SU-DHL-6 (cell line): ENCODE measurements around the gene NID1.

Source experiments
- H2AFZ ChIP-seq: fragments of 200-600 bp; sonication (generic); 2 replicates; pipeline ENCODE4 v1.6.1; 2014; ENCODE audit warnings: low read depth, mild to moderate bottlenecking, moderate library complexity, mixed read lengths, antibody characterized with exemption, low read length; ENCODE audit not compliant: severe bottlenecking
- H3F3A ChIP-seq: fragments of 200-600 bp; shearing (Covaris generic); 2 replicates; pipeline ENCODE4 v1.6.0; 2016; ENCODE audit warnings: antibody characterized with exemption, mild to moderate bottlenecking; ENCODE audit not compliant: insufficient read depth
- H3K27ac ChIP-seq: fragments of 200-600 bp; sonication (generic); 2 replicates; pipeline ENCODE4 v1.5.1; 2016; ENCODE audit warnings: low read depth, mild to moderate bottlenecking, low read length, moderate library complexity, mixed read lengths
- H3K27me3 ChIP-seq: fragments of 200-600 bp; sonication (generic), shearing (Covaris generic); 2 replicates; pipeline ENCODE4 v1.6.0; 2014; ENCODE audit warnings: mild to moderate bottlenecking, low read length
- H3K36me3 ChIP-seq: fragments of 200-600 bp; sonication (generic); 2 replicates; pipeline ENCODE4 v1.6.1; 2014; ENCODE audit warnings: mild to moderate bottlenecking, low read length, mixed read lengths
- H3K4me2 ChIP-seq: fragments of 300-600, 200-600 bp; shearing (Covaris generic), sonication (generic); 2 replicates; pipeline ENCODE4 v1.6.0; 2014; ENCODE audit warnings: low read length, low read depth, mild to moderate bottlenecking; ENCODE audit not compliant: poor library complexity, severe bottlenecking
- H3K4me3 ChIP-seq: fragments of 200-600 bp; sonication (generic); 2 replicates; pipeline ENCODE4 v1.5.1; 2014; ENCODE audit warnings: antibody characterized with exemption, low read length, mild to moderate bottlenecking, mixed read lengths; ENCODE audit not compliant: insufficient read depth, poor library complexity, severe bottlenecking
- H3K79me2 ChIP-seq: fragments of 200-600 bp; sonication (generic); 2 replicates; pipeline ENCODE4 v1.6.1; 2014; ENCODE audit warnings: mild to moderate bottlenecking, low read length, moderate library complexity; ENCODE audit not compliant: insufficient read depth
- H3K9ac ChIP-seq: fragments of 200-600 bp; sonication (generic); 2 replicates; pipeline ENCODE4 v1.7.0; 2014; ENCODE audit warnings: mild to moderate bottlenecking, low read length
- H3K9me2 ChIP-seq: fragments of 200-600 bp; sonication (generic); replicated peaks from 2 replicates; pipeline ENCODE4 v1.6.1; 2014; ENCODE audit warnings: low read length; ENCODE audit not compliant: insufficient read depth
- H3K9me3 ChIP-seq: fragments of 200-600 bp; sonication (generic); 2 replicates; pipeline ENCODE4 v1.6.1; 2014; ENCODE audit warnings: low read length, mixed read lengths; ENCODE audit not compliant: insufficient read depth
- H4K20me1 ChIP-seq: fragments of 200-600 bp; sonication (generic); 2 replicates; pipeline ENCODE4 v1.6.1; 2014; ENCODE audit warnings: low read depth, mild to moderate bottlenecking, antibody characterized with exemption, low read length, moderate library complexity, mixed read lengths
- CTCF ChIP-seq: fragments of 200-600 bp; sonication (generic); IDR thresholded peaks from one replicate; pipeline ENCODE4 v1.5.1; 2017; ENCODE audit warnings: antibody characterized with exemption, mild to moderate bottlenecking, low read length, moderate library complexity; ENCODE audit not compliant: insufficient read depth, poor library complexity, severe bottlenecking
- EZH2phosphoT487 ChIP-seq: fragments of 200-600 bp; sonication (generic), shearing (Covaris generic); conservative IDR thresholded peaks from 2 replicates; pipeline ENCODE4 v1.6.1; 2018; ENCODE audit warnings: mild to moderate bottlenecking, antibody characterized with exemption, low read length, moderate library complexity, mixed read lengths

The NID1 gene

GRCh38 chr1:236067854-236068454 lies 3.1 kb upstream of the NID1 start:
- no peak overlapping the region for H2AFZ ChIP-seq
- no peaks in the 10 kb centered on the region for H3K36me3 ChIP-seq
- H3K4me2 ChIP-seq = no peak overlapping the region
- no peaks in the 10 kb centered on the region for H3K9me3 ChIP-seq
- H3F3A ChIP-seq = no peaks in the 10 kb centered on the region
- TF ChIP-seq CTCF = no peak
- TF ChIP-seq EZH2phosphoT487 = no peak
- no peaks in the 10 kb centered on the region for H3K79me2 ChIP-seq
- H3K27me3 ChIP-seq = no peaks in the 10 kb centered on the region
- H3K9ac ChIP-seq = no peak overlapping the region
- H3K9me2 ChIP-seq = no peaks in the 10 kb centered on the region
- no peak overlapping the region for H3K27ac ChIP-seq
- no peaks in the 10 kb centered on the region for H4K20me1 ChIP-seq
- H3K4me3 ChIP-seq = no peak overlapping the region

- no peaks in the 10 kb centered on the region for H3K27me3 ChIP-seq
- no peak overlapping the region for H3K27ac ChIP-seq
- no peak overlapping the region for H3K4me3 ChIP-seq
- no peaks in the 10 kb centered on the region for H3K9me2 ChIP-seq
- no peaks in the 10 kb centered on the region for H3K36me3 ChIP-seq
- no peaks in the 10 kb centered on the region for H3K79me2 ChIP-seq
- no peak for TF ChIP-seq EZH2phosphoT487
- no peak for TF ChIP-seq CTCF
- peak overlapping the region; percentile 29 for H3K4me2 ChIP-seq
- no peak overlapping the region; the same call in 1 of the 2 replicates for H3K9ac ChIP-seq
- no peaks in the 10 kb centered on the region for H3K9me3 ChIP-seq
- H4K20me1 ChIP-seq = no peaks in the 10 kb centered on the region
- H3F3A ChIP-seq = no peaks in the 10 kb centered on the region
- peak overlapping the region; percentile 33 for H2AFZ ChIP-seq
Observed at GRCh38 chr1:236066828-236067386, 2.0 kb upstream of the NID1 start.

GRCh38 chr1:236066054-236066453 lies 1.2 kb upstream of the NID1 start:
- Histone ChIP-seq H3K79me2 (no peaks in the 10 kb centered on the region), H3K36me3 (no peaks in the 10 kb centered on the region), H3K4me3 (no peak overlapping the region), H3F3A (no peaks in the 10 kb centered on the region), H2AFZ (no peak overlapping the region), H3K27me3 (no peaks in the 10 kb centered on the region), H3K9me3 (no peaks in the 10 kb centered on the region), H3K9ac (no peak overlapping the region), H3K4me2 (peak overlapping the region; percentile 29), H3K27ac (no peak overlapping the region), H3K9me2 (no peaks in the 10 kb centered on the region), H4K20me1 (no peaks in the 10 kb centered on the region)
- TF ChIP-seq CTCF = no peak
- no peak for TF ChIP-seq EZH2phosphoT487
